ENCODE results near the gene OSBPL8.

OSBPL8 gene

GRCh38 chr12:76313299-76313698 is 246.3 kb downstream of the OSBPL8 start:
- TF ChIP-seq GATA1 (IDR thresholded peaks at IDR 0.05; ENCODE audit: low read depth, low read length) (no peak), POLR2A (IDR thresholded peaks at IDR 0.05; ENCODE audit: low read length) (no peak)
- no peak for DNase-seq

DNA sequence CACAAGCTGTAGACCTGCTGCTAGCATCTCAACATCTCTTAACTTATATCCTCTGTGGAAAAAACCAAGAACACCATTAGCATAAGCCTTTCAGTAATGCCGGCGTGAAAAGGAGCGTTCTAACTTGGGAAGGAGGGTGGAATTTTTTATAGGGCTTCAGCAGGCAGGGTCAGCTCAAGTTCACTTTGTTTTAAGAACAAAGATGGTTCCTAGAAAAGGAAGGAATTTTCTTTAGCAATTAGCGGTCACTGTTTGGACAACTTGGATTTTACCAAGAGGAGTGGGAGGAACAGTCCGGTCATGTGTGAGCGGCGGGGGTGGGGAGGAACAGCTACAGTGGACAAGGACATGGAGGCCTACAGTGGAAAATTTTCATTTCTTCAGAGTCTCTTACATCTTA is 247.3 kb downstream of the OSBPL8 start:
- DNase-seq = no peak
- no peak for TF ChIP-seq POLR2A (IDR thresholded peaks at IDR 0.05; ENCODE audit: low read length)
- TF ChIP-seq GATA1 (IDR thresholded peaks at IDR 0.05; ENCODE audit: low read depth, low read length) = no peak

- TF ChIP-seq POLR2A (IDR thresholded peaks at IDR 0.05; ENCODE audit: low read length) (no peak), GATA1 (IDR thresholded peaks at IDR 0.05; ENCODE audit: low read depth, low read length) (no peak)
- no peak for DNase-seq
Observed at GRCh38 chr12:76311796-76312195, 247.8 kb downstream of the OSBPL8 start.

DNA sequence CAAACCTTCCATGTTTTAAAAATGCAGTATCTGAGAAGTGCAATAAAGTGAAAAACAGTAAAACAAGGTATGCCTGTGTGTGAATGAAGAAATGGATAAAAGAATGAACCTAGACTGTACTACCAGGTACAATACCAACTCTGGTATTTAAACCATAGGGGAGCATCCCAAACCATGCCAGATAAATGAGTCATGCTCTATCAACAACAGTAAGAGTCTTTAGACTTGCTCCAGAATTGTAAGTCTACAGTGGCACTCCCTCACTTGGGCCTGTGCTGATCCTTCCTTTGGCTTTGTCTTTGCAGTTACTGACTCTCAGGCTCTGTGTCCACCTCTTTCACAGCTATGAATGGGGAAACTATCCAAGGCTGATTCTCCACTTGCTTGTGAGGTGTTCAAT is 249.5 kb downstream of the OSBPL8 start:
- no peak for DNase-seq
- no peak for TF ChIP-seq GATA1 (IDR thresholded peaks at IDR 0.05; ENCODE audit: low read depth, low read length)
- TF ChIP-seq POLR2A (IDR thresholded peaks at IDR 0.05; ENCODE audit: low read length) = no peak

GRCh38 chr12:76308866-76309265 is 250.7 kb downstream of the OSBPL8 start:
- no peak for TF ChIP-seq GATA1 (IDR thresholded peaks at IDR 0.05; ENCODE audit: low read depth, low read length)
- no peak for TF ChIP-seq POLR2A (IDR thresholded peaks at IDR 0.05; ENCODE audit: low read length)
- DNase-seq = no peak

DNA sequence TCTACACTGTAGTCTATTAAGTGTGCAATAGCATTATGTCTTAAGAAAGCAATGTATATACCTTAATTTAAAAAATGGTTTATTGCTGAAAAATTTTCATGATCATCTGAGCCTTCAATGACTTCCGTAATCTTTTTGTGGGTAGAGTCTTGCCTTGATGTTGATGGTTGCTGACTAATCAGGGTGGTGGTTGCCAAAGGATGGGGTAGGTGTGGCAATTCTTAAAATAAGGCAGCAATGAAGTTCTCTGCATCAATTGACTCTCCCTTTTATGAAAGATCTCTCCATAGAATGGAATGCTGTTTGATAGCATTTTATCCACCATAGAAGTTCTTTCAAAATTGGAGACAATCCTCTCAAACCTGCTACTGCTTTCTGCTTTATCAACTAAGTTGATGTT is 252.5 kb downstream of the OSBPL8 start:
- DNase-seq = no peak
- TF ChIP-seq GATA1 (IDR thresholded peaks at IDR 0.05; ENCODE audit: low read depth, low read length) (no peak), POLR2A (IDR thresholded peaks at IDR 0.05; ENCODE audit: low read length) (no peak)

GRCh38 chr12:76303989-76304460 is 255.5 kb downstream of the OSBPL8 start:
- DNase-seq = no peak
- TF ChIP-seq GATA1 (IDR thresholded peaks at IDR 0.05; ENCODE audit: low read depth, low read length) (no peak), POLR2A (IDR thresholded peaks at IDR 0.05; ENCODE audit: low read length) (no peak)

- no peak for DNase-seq
- TF ChIP-seq POLR2A (IDR thresholded peaks at IDR 0.05; ENCODE audit: low read length) (no peak), GATA1 (IDR thresholded peaks at IDR 0.05; ENCODE audit: low read depth, low read length) (no peak)
Observed at GRCh38 chr12:76303365-76303764, 256.2 kb downstream of the OSBPL8 start.
